ENCODE data around the gene FOXP2.

Gene FOXP2

DNA sequence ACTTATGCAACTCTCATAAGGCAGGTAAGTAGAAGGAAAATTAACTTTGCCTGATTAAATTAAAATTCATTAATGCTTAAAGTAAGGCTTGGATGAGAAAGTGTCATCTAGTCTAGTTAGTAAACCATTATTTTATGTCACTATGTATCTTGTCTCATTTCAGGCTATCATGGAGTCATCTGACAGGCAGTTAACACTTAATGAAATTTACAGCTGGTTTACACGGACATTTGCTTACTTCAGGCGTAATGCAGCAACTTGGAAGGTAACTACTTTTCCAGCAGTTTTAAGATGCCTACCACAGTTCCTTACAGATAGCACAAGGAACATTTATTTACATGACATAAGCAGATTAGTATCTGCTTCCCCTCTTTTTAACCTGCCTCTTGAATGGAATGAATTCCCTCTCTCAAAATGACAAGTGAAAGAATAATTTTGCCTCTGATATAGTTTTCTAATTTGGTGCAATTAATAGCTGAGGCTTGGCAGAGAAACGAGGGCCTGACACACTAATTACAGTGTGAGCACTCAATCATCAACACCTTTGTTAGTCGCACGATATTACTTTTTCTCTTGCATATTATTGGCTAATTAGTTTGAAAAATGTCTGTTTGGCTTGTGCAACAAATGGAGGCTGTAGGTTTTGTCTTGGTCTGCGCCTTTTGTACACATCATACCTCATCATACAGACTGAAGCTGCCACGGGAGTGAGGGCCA is 245.0 kb downstream of the FOXP2 start:
- DNase-seq = no peak

GRCh38 chr7:114660126-114660486 is 245.5 kb downstream of the FOXP2 start:
- no peak for DNase-seq

DNA sequence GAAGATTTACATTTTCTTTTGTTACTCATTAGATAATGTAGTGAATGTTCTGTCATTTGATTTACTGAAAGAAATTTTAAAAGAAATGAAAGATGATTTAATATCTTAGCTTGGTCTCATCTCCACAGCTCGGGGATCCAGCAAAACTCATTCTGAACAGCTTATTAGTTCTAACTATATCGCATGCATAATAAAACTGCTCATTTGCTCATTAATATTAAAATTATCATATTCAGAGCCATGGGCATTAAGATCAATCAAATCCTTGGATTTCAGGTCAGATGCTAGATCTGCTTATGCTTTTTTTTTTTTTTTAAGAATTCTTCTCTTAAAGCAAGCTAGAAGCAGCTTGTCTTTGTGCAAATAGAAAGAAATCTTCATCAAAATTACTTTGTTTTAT is 246.1 kb downstream of the FOXP2 start:
- DNase-seq = no peak

- DNase-seq = no peak
Observed at GRCh38 chr7:114662002-114662677, 247.5 kb downstream of the FOXP2 start.

- peak; percentile 20 for DNase-seq
Observed at GRCh38 chr7:114663502-114663901, 248.9 kb downstream of the FOXP2 start.

GRCh38 chr7:114670676-114671075 is 256.1 kb downstream of the FOXP2 start:
- DNase-seq = no peak

DNA sequence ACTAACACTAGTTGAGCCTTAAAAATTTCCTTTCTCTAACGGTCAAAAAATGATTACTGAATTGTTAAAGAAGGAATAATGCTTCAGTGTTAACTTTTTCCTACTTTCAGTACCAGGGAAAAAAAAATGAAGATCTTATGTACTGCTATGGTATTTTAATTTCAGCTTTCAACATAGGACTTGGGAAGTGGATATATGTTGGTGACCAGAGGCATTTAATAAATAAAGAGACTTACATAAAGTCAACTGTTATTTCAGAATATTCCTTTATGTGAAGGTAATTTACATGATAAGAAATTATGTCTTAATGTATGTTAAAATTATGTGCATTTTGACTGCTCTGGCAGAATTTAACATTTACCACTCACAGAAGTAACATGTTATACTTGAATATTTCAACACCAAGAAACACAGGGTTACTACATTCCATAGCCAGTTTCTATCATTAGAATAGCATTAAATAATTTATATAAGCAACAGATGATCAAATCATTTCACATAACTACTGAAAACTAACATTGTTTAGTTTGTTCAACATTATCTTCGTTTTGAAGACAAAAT is 257.0 kb downstream of the FOXP2 start:
- no peak for DNase-seq

GRCh38 chr7:114678116-114678515 is 263.5 kb downstream of the FOXP2 start:
- DNase-seq = no peak

- no peak for DNase-seq
Observed at GRCh38 chr7:114687238-114687637, 272.6 kb downstream of the FOXP2 start.

DNA sequence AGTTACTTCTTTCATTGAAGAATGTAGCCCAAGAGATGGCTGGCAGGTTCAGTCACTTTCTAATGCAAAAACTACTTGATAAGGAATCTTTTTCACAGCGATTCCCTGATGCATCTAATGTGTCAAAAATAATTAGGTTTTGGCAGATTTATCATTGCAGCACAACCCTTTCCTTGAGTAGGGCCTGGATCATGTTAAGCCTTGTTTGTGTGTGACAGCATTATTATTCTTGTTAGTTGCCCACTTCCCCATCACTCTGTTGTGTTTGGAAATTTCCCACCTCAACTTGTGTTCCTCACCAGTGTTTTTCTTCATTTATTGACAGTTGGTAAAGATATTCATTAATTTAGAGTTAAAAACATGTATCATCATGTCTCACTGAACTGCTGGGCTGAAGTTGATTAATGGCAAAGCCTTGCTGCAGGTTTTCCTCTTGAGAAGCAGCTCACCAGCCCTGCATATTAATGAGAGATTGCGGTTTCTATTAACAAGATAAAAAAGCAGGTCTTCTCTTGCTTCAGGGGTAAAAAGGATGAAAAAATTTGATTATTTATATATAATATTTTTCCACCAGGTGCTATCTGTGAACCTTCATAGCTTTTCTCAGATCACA is 273.9 kb downstream of the FOXP2 start:
- no peak for DNase-seq

GRCh38 chr7:114689406-114689805 is 274.8 kb downstream of the FOXP2 start:
- no peak for DNase-seq

- no peak for DNase-seq
Observed at GRCh38 chr7:114691605-114692004, 277.0 kb downstream of the FOXP2 start.

DNA sequence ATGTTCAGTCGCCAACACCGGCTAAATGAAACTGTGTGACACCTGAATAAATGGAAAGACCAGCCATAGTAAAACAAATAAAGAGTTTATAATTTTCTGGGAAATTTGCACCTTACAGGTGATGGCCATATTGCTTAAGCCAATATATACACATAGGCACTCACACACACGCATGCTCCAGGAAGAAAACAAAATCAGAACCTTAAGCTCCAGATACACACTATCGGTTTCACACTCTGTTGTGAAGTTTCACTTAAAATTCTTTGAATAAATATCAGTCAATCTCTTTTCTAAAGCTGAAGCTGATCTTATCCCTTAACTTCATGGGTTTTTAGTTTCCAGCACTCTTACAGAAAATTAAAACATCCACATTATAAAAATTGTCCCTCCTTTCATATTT is 280.6 kb downstream of the FOXP2 start:
- no peak for DNase-seq

DNA sequence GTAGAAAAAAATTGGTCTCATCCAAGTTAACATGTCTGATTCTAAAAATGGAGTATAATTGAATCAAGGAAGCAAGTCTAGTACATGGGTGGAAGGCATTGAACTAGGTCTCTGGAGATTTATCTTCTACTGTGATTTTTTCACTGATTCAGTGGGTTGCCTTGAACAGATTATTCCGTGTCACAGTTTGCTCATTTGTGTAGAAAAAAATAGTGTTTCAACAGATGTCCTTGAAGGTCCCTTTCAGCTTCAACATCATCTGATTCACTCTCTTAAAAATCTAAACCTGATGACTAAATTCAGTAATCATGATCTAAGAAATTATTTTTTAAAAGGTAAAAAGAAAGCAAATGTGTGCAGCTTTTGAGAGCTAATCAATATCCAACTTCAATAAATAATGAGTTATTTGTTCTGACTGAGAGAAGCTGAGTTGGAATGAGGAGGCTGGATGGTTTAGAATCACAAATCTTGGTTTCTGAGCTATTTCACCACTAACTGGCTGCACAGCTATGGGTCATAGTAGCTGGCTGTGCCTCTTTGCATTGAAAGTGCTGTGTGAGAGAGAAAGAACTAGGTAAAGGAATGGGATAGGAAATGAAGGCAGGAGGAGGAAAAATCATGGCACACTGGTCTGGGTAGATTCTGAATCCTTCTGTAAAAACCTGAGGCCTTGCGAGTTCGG is 285.8 kb downstream of the FOXP2 start:
- DNase-seq = no peak

DNA sequence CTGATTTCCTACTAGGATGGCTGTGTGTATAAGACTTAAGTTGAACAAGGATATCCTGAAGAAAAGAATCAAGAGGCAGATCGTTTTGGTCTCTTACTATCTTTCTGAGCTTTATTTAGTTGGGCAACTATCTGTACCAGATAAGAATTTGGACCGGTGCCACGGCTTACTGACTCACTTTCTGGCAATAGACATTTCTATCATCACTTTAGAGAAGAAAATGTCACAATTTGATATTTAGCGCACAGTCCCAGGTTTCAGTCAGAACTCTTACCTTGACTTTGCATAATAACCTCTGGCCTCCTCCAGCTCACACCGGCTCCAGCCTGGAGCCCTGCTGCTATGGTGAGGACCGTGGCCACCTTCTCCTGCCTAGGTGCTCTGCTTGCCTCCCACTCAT is 289.1 kb downstream of the FOXP2 start:
- DNase-seq = no peak

DNA sequence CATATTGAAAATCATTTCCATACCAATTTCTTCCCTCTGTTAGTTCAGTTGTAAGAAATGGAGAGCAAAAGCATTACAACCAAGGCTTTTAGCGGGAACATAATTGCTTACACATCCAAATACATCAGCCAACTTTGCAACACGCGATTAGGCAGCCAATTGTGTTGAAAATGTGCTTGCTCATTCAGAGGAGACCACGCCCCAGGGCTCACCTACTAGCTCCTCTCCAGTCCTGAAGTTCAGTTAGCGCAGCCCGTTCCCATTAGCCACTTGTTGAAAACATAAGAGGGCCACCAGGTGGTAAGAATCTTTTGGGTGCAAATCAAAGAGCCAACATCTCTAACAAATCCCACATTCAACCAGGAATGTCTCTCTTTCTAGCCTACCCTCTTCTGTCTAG is 294.0 kb downstream of the FOXP2 start:
- no peak for DNase-seq

- no peak for DNase-seq
Observed at GRCh38 chr7:114710499-114710898, 295.9 kb downstream of the FOXP2 start.

DNA sequence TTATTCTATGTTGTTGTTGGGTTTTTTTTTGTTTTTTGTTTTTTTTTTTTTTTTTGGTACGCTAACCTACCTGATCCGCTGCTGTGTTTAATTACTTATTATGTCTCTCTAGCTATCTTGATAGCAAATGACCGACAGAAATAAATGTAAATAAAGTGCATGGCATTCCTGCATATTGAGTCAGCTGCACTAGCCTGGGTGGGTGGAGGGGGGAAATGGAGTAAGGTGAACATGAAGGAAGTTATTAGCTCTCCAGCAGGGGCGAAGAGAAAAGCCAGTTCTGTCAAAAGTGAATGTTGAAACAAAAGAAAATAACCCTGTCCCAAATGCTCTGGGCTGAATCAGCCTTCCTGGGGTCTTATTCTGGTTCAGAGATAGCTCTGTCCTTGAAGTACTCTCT is 296.6 kb downstream of the FOXP2 start:
- no peak for DNase-seq

DNA sequence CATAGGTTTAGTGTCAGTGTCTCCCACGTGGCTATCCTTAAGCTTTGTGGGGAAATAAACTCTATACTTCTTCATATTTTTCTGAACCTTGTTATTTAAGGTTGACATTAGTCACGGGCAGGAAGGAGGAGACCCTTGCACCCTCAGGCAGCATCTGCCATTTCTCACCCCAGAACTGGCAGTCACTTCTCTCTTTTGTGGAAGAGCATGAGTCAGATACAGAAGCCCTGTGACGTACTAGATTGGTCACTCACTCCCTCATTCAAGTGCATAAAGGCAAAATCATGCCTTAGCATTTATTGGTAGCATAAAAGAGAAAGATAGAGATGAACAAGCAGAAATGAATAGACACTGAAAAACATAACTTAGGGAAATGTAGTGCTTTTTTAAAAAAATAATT is 301.3 kb downstream of the FOXP2 start:
- peak; percentile 58 for DNase-seq

- DNase-seq = peak; percentile 69
Observed at GRCh38 chr7:114718861-114719260, 304.2 kb downstream of the FOXP2 start.

DNA sequence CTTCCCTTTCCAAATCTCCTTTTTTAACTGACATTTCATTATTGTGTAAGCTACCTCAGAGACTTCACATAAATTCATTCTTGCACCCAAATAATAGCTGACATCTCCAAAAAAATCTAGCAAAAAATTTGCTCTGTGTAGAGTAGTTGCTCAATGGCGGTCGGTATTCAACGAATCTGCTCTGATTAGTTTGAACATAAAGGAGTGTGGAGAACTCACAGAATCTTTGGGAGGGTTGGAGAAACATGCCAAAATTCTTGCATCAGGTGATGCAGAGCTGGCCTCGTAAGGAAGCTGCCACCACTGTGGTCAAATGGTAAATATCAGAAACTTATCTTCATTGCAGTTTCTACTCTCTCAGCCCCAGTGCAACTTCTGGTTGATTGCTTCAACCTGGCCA is 306.1 kb downstream of the FOXP2 start:
- no peak for DNase-seq

GRCh38 chr7:114722562-114722961 is 307.9 kb downstream of the FOXP2 start:
- DNase-seq = no peak

DNA sequence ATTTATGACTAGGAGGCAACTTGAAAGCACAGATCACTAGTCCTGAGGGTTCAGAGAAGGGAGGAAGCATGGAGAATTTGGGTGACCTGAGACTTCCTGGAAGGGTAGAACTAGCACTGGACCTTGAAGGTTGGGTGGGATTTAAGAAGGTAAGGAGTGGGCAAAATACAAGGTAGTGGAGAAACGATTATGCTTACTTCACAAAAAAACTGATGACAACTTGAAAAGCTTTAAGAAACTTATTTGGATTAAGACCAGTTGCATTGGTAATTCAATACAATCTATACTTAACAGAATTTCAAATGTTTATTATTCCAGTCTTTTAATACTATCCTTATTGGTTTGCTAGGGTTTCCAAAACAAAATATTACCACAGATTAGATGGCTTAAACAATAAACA is 308.7 kb downstream of the FOXP2 start:
- DNase-seq = no peak

- DNase-seq = no peak
Observed at GRCh38 chr7:114740095-114740494, 325.5 kb downstream of the FOXP2 start.
